Breast epithelium (tissue), 4 donors: ENCODE data around the gene SERINC5. TPM values are rescaled to one million over a fixed set of nuclear protein-coding genes. Genes with fewer than 3 reads are reported as not detected.
"Not testable (repeated sequence)": the region's sequence is repeated elsewhere in the genome, so short reads cannot be mapped to it uniquely, and the experiment has no call there.

Source experiments
- DNase-seq, 2 donors: peaks; one replicate each; pipeline ENCODE4 v3.0.0-alpha.2; 2019; ENCODE audit warnings: low spot score in 2 of 2
- H3K27ac ChIP-seq, 2 donors: fragments of 200-600 bp; sonication (generic) in 1 of 2; one replicate each; pipeline ENCODE4 v1.5.1; 2016 to 2019; ENCODE audit warnings: mild to moderate bottlenecking in 1 of 2
- H3K27me3 ChIP-seq, 2 donors: fragments of 200-600 bp; sonication (generic) in 1 of 2; one replicate each; pipeline versions ENCODE4 v1.5.1 to v1.6.0; 2017 to 2019; ENCODE audit warnings: control low read depth in 1 of 2, mild to moderate bottlenecking in 1 of 2
- H3K36me3 ChIP-seq: fragments of 200-600 bp; one replicate; pipeline ENCODE4 v1.5.1; 2019
- H3K4me1 ChIP-seq, 2 donors: fragments of 200-600 bp; sonication (generic); one replicate each; pipeline ENCODE4 v1.5.1; 2016 to 2019; ENCODE audit warnings: control low read depth in 1 of 2
- H3K4me3 ChIP-seq, 3 donors: fragments of 200-600 bp; sonication (generic); 1 replicate in 2 of 3; 2 replicates in 1 of 3; pipeline ENCODE4 v1.5.1; 2016 to 2019; ENCODE audit warnings: mild to moderate bottlenecking in 3 of 3, moderate library complexity in 2 of 3
- H3K9me3 ChIP-seq, 2 donors: fragments of 200-600 bp; sonication (generic) in 1 of 2; one replicate each; pipeline ENCODE4 v1.5.1; 2016 to 2019; ENCODE audit warnings: control low read depth in 1 of 2
- CTCF ChIP-seq, 3 donors: fragments of 450-650 bp; IDR thresholded peaks; one replicate each; pipeline ENCODE4 v1.5.1; 2016 to 2017; ENCODE audit warnings: antibody characterized with exemption in 3 of 3, mild to moderate bottlenecking in 3 of 3, moderate library complexity in 3 of 3
- POLR2A ChIP-seq: fragments of 450-650 bp; IDR thresholded peaks from one replicate; pipeline ENCODE4 v1.6.1; 2016; ENCODE audit warnings: antibody characterized with exemption, mild to moderate bottlenecking, moderate library complexity
- POLR2AphosphoS5 ChIP-seq, 3 donors: sonication (generic); formaldehyde crosslinking; IDR thresholded peaks; one replicate each; pipeline ENCODE4 v1.6.1; 2017; ENCODE audit warnings: antibody characterized with exemption in 3 of 3
- intact Hi-C: fragments of 100-400 bp; cut with DNase I; formaldehyde crosslinking; loops from one replicate; pipeline ENCODE4 v1.15.1; 2023; ENCODE audit warnings: low total_unique reads
- total RNA-seq, 3 donors: library from RNA; depleted of rRNA; stranded (reverse); fragments of >200 nt; gene quantifications; one replicate each; pipeline ENCODE4 v1.1.0, GENCODE V29; 2016

SERINC5 gene
- total RNA-seq, 3 donors from 2014 or later = 12.6 to 32.9 (median 28.5) TPM

- TF ChIP-seq POLR2A (no peak), POLR2AphosphoS5 (IDR thresholded peaks at IDR 0.05) (no peak), CTCF (IDR thresholded peaks at IDR 0.05) (no peak)
- DNase-seq = no peak
- Histone ChIP-seq H3K27me3 (no peaks in the 10 kb centered on the region), H3K4me3 (no peak overlapping the region), H3K36me3 (no peaks in the 10 kb centered on the region), H3K9me3 (no peaks in the 10 kb centered on the region), H3K4me1 (peaks cover 0 to 9% of the 10 kb centered on the region in 2 donors), H3K27ac (peak overlapping the region; percentile 84 to 88)
- intact Hi-C loops = no loop called here
Measured at GRCh38 chr5:80140496-80140895, 115.4 kb downstream of the SERINC5 start.

- no peaks in the 10 kb centered on the region for H3K36me3 ChIP-seq
- intact Hi-C loops = no loop called here
- no peaks in the 10 kb centered on the region for H3K9me3 ChIP-seq
- no peak for DNase-seq
- no peak overlapping the region for H3K4me3 ChIP-seq
- TF ChIP-seq POLR2AphosphoS5 (IDR thresholded peaks at IDR 0.05) (no peak), CTCF (IDR thresholded peaks at IDR 0.05) (no peak), POLR2A (no peak)
- peak overlapping the region; percentile 23 to 84 for H3K27ac ChIP-seq
- H3K4me1 ChIP-seq = peaks cover 0 to 9% of the 10 kb centered on the region in 2 donors
- H3K27me3 ChIP-seq = no peaks in the 10 kb centered on the region
Measured at GRCh38 chr5:80139466-80139972, 116.3 kb downstream of the SERINC5 start.

- Histone ChIP-seq H3K36me3 (no peaks in the 10 kb centered on the region), H3K4me3 (no peak overlapping the region), H3K27ac (no peak overlapping the region), H3K27me3 (no peaks in the 10 kb centered on the region), H3K9me3 (no peaks in the 10 kb centered on the region), H3K4me1 (peaks cover 0 to 9% of the 10 kb centered on the region in 2 donors)
- DNase-seq = no peak
- intact Hi-C loops = no loop called here
- no peak for TF ChIP-seq POLR2A
- TF ChIP-seq CTCF (IDR thresholded peaks at IDR 0.05) = no peak
- no peak for TF ChIP-seq POLR2AphosphoS5 (IDR thresholded peaks at IDR 0.05)
Measured at GRCh38 chr5:80138486-80138885, 117.4 kb downstream of the SERINC5 start.

GRCh38 chr5:80136798-80137197 lies 119.0 kb downstream of the SERINC5 start:
- intact Hi-C loops, DNase-seq, H3K27ac ChIP-seq, H3K36me3 ChIP-seq, H3K9me3 ChIP-seq, H3K4me1 ChIP-seq, H3K27me3 ChIP-seq, H3K4me3 ChIP-seq: not testable (repeated sequence)

- DNase-seq = no peak
- Histone ChIP-seq H3K27me3 (no peaks in the 10 kb centered on the region), H3K4me3 (no peak overlapping the region), H3K4me1 (no peaks in the 10 kb centered on the region), H3K9me3 (no peaks in the 10 kb centered on the region), H3K36me3 (no peaks in the 10 kb centered on the region), H3K27ac (no peak overlapping the region)
- TF ChIP-seq CTCF (IDR thresholded peaks at IDR 0.05) = no peak
- no peak for TF ChIP-seq POLR2AphosphoS5 (IDR thresholded peaks at IDR 0.05)
- no peak for TF ChIP-seq POLR2A
- intact Hi-C loops = no loop called here
Measured at GRCh38 chr5:80134876-80135275, 121.0 kb downstream of the SERINC5 start.

GRCh38 chr5:80129146-80129545 lies 126.7 kb downstream of the SERINC5 start:
- Histone ChIP-seq H3K4me1 (no peaks in the 10 kb centered on the region), H3K27me3 (no peaks in the 10 kb centered on the region), H3K9me3 (no peaks in the 10 kb centered on the region), H3K36me3 (no peaks in the 10 kb centered on the region), H3K4me3 (no peak overlapping the region), H3K27ac (no peak overlapping the region)
- TF ChIP-seq POLR2AphosphoS5 (IDR thresholded peaks at IDR 0.05) = no peak
- TF ChIP-seq CTCF (IDR thresholded peaks at IDR 0.05) = no peak
- no peak for TF ChIP-seq POLR2A
- DNase-seq = no peak
- intact Hi-C loops = no loop called here
